Effector CD4-positive, alpha-beta T cell (primary cell): ENCODE results near the gene BRI3.
"Not testable (repeated sequence)": the region's sequence is repeated elsewhere in the genome, so short reads cannot be mapped to it uniquely, and the experiment has no call there.

Experiments
- DNase-seq: peaks from one replicate; pipeline ENCODE4 v3.0.0-alpha.2; 2020

Gene BRI3

DNA sequence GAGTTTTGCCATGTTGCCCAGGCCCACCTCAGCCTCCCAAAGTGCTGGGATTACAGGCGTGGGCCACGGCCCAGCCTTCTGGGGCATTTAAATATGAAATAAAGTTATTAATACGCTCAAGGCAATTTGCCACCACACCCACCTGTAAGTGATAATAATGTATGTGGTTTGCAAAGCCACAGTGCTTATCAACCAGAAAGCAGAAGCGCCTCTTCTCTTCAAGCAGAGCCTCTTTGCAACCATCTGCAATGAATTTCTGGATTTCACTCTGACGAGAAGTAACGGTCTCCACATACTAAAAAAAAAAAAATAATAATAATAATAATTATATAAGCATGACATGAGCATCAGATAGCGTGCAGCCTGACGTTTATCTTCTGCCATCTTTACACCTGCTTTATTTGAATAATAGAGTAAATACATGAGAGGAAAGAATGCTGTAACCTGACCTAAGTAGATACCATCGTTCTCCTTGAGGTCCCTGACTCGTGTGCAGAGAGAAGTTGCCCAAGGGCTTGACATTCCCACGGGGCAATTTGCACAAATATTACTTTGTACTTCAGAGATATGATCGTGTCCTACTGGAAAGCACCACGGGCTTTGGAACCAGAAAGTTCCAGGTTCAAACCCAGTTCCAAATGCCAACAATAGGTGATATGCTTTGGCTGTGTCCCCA, 34.0 kb downstream of the BRI3 start:
- no peak for DNase-seq

DNA sequence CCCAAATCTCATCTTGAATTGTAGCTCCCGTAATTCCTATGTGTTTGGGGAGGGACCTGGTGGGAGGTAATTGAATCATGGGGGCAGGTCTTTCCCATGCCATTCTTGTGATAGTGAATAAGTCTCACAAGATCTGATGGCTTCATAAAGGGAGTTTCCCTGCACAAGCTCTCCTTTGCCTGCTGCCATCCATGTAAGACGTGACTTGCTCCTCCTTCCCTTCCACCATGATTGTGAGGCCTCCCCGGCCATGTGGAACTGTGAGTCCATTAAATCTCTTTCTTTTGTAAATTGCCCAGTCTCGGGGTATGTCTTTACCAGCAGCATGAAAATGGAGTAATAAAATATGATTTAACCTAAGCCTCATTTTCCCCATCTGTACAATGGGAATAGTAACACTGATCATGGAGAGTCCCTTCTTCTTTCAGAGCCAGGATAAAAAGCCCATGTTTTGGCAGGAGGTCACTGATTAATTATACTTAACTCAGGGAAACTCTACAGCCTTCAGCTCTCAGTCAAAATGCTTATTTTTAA, 34.6 kb downstream of the BRI3 start:
- DNase-seq, result not testable (repeated sequence)

DNA sequence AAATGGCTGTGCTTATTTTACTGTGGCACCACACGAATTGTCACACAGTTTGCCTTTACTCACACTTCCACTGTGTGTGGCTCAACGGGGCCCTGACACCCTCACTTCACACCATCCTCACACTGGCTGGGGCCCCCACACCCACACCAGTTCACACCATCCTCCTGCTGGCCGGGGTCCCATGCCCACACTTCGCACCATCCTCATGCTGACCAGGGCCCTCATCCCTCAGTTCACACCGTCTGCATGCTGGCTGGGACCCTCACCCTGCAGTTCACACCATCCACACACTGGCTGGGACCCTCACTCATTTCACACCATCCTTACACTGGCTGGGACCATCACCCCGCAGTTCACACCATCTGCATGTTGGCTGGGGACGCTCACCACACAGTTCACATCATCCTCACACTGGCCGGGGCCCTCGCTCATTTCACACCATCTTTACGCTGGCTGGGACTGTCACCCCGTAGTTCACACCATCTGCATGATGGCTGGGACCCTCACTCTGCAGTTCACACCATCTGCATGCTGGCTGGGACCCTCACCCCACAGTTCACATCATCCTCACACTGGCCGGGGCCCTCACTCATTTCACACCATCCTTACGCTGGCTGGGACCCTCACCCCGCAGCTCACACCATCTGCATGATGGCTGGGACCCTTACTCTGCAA, 36.0 kb downstream of the BRI3 start:
- DNase-seq, result no peak

DNA sequence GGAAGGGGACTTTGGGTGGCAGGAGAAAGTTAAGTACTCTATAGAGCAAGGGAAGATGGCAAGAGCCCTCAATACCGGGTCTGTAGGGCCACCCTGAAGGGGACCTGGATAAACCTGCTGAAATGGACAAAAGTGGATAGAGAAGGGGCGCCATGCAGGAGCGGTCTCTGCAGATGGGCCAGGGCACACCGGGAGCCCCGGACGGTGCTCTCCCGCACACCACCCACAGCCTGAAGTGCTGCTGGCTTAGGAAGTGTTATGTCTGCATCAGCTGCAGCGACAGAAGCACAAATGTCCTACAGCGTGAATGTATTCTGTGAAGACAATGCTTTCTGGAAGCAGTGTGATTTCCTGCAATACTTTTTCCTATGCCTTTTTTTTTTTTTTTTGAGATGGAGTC, 37.7 kb downstream of the BRI3 start:
- DNase-seq, result no peak

DNA sequence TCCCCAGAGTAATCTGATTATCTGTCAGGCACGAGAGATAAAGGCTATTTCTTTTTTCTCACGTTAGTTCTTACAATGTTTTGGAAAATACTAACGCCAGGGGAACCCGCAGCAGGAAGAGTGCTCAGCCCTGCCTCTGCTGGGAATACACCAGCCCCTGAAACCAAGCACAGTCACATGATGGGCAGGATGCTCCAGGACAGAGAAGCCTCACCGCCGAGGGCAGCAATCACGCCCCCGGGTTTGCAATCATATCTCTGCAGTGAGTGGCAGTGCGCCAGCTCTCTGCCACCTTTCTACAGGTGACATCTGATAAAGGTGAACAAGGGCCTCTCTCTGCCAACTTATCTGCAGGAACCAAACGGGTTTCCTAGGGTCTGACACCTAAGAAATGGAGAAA, 39.8 kb downstream of the BRI3 start:
- no peak for DNase-seq

DNA sequence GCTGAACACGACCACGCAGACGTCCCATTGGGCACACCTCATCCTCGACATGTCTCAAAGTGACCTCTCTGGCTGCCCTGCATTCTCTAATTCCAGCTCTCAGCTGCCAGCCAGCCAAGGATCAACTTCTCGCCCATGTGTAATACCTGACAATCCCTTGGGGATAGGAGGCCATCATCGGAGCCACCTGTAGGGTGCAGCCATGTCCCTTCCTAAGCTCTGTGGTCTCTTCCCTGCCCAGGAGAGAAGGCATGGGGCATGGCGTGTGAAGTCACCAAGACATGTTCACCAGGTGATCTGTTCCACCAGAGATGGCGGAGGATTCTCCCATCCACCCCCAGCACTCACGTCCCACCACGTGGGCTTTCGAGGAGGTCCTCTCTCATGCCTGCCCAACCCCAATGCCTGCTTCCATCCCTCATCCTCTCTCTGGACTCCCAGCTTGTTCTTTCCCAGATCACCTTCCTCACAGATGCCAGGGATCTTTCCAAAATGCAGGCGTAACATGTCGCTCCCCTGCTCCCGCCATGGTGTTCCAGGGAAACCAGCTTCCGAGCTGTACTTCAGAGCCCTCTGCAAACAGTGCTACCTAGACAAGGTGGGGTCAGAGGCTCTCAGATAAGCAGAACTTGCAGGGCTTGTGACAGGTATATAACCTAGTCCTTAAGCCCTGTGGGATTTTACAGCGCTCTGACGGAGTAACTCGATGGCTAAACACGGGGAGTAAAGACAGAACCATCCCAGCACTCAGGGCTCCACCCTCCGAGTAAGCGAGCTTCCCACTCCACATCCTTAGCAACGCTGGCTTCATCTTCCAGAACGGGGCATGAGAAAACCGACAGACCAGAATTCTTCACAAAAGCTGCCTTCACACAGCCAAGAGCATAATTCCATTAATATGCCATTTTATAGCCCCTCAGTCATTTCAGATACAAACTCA, 41.1 kb downstream of the BRI3 start:
- DNase-seq, result no peak

DNA sequence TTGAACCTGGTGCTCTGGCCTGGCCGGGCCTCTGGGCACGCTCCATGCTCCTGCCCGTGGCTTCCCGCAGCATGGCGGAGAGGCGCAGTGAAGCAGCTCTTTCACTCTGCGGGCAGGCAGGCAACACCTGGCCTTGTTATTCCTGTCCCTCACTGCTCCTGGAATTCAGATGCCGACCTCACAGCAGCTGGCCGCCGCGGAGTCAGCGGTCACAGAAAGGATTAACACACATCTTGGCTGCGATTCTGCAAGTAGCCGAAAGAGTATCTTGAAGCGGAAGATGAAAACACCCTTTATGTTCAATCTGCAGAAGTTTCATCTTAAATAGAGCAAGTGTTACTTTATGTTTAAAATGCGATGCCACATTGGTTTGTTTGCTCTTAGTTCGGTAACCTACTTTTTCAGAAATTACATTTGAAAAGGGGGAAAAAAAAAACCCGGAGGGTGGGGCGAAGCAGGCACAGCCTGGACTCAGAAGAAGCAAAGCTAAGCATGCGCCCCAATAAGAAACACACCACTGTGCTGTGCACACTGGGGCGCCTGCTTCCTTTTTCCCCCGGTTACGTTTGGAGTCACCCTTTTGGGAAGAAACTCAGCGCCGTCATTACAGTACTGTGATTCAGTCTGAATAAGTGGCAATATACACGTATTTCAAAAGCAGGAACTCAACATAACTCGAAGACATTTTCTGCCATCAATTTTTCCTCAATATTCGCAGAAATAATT, 42.3 kb downstream of the BRI3 start:
- DNase-seq, result no peak

DNA sequence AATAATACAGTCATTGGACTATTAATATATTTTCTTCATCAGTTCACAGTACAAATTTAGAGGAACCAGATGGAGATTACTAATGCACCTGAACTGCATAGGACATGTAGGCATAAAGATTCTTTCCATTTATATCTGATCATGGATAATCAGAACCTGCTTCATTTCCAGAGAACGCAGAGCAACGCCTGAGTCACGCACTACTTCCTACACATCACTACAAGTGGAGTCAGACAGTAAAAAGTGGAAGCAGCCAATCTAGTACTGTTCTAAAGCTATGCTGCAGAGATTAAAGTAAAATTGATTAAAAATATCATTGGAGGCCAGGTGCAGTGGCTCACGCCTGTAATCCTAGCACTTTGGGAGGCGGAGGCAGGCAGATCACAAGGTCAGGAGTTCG, 43.3 kb downstream of the BRI3 start:
- DNase-seq, result no peak

DNA sequence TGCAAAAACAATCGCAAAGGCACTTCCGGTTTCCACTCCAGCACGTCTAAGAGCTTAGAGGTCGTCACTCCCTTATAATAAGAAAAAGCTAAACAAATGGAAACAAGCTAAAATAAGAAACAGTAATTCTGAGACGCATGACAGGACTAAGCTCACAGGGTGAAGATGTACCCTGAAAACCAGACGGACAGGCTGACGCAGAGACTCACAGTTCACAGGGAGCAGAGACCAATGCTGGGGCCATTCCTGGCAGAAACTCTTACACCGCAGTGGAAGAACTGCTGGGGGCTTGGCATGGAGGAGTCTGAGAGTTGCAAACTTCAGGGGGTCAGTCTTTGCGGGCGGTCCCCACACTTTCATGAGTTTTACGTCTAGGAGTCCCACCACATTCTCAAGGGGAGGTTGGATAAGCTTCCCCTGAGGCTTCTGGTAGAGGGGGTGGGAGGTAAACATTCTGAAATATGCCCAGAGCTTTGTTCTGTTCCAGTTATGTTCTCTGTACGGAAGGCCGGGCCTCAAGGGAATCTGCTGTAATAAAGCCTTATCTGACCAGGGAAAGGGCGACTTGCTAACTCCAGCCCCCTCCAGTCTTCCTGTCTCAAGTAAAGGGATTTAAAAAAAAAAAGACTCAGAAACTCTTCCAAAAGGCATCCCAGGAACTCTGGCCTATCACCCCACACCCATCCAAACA, 47.8 kb downstream of the BRI3 start:
- DNase-seq, result no peak

DNA sequence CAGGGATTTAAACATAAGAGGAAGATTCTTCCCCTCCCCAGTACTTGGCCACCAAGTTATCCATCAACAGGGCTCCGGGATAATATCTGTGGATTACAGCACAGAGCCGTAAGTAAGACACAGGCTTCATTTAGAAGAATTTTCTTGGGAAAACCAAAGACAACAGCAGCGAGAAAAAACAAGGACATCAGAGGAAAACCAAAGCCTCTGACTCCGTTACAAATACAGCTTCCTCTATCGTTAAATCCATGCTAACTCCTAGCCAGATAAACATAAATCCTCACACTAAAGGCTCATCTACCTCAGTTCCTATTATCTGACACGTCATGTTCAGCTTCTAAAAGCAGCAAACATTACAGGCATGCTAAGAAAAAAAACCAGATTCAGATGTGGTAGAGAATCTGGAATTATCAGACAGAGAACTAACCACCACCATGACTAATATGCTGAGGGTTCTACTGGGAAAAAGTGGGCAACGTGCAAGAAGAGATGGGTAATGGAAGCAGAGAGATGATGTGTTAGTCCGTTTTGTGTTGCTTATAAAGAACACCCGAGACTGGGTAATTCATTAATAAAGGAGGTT, 48.4 kb downstream of the BRI3 start:
- no peak for DNase-seq

DNA sequence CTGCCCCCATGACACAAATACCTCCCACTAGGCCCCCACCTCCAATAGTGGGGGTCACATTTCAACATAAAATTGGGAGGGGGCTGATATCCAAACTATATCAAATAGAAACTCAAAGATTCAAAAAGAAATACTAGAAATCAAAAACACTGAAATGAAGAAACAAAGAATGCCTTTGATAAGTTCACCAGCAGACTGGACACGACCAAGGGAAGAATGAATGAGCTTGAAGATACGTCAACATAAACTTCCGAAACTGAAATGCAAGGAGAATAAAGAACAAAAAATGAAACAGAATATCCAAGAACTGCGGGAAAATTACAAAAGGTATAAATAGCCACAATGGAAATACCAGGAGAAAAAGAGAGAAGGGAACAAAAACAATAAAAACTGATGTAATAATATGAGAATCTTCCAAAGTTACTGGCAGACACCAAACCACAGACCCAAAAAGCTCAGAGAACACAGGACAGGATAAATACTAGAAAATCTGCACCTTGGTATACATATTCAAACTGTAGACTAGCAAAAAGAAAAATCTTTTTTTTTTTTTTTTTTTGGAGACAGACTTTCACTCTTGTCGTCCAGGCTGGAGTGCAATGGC, 49.5 kb downstream of the BRI3 start:
- DNase-seq, result no peak

DNA sequence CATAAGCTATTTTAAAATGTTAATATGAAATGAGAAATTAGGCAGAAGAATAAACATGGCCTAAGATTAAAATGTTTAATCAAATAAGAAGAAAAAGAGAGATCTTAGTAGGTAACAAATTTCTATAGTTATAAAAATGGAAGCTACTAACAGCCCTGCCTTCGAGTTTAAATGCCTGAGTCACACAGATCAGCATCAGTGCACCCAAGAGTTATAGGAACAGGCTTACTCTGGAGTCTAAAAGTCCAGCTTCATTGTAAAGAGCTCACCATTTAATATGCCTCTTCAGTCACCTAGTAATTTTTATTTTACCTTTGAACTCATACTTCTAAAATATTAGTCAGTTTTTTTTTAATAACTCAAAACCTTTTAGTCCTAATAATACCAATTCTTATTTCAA, 52.6 kb downstream of the BRI3 start:
- no peak for DNase-seq

DNA sequence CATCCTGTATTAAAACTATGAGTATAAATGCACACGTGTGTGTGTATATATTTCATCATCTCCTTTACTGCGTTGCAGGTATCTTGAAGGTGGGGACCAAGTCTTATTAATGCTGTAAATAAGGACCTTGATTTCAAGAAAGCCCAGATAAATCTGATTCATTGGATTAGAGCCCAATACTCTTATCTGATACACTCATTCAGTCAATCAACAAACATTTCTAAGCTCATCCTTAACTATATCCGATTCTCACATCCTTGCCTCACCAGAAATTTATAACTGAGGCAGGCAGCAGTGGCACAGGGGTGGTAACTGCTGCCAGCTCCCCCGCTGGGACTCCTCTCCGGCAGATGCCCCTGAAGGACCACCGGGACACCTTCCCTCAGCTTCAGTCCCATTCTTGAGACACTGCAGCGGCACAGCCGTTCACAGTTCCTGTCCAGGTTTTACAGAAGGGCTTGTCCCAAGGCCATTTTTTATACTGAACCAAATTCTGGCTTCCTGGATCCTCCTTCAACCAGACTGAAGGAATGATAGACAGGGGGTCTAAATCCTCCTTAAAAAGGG, 54.0 kb downstream of the BRI3 start:
- DNase-seq, result no peak

DNA sequence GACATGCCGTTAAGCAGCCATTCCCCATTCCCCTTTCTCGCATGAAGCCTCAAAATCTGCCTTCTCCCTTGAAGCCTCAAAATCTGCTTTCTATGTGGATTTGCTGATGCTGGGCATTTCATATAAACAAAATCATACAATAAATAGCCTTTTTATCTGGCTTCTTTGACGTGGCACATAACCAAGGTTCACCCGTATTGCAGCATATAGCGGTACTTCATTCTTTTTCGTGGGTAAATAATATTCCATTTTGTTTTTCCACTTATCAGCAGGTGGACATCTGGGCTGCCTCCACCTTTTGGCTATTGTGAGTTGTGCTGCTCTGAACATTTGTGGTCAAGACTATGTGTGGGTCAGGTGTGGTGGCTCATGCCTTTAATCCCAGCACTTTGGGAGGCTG, 57.0 kb downstream of the BRI3 start:
- DNase-seq, result no peak

DNA sequence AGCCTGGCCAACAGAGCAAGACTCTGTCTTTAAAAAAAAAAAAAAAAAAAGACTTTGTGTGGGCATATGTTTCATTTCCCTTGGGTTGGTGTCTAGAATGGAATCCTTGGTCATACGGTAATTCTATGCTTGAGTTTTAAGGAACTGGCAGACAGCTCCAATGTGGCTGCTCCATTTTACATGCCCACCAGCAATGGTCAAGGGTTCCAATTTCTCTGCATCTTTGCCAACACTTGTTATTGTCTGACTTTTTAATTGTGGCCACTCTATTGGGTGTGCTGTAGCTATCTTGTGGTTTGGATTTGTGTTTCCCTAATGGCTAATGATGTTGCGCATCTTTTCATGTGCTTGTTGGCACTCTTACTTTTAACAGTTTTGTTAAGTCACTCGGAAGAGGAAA, 57.6 kb downstream of the BRI3 start:
- no peak for DNase-seq

DNA sequence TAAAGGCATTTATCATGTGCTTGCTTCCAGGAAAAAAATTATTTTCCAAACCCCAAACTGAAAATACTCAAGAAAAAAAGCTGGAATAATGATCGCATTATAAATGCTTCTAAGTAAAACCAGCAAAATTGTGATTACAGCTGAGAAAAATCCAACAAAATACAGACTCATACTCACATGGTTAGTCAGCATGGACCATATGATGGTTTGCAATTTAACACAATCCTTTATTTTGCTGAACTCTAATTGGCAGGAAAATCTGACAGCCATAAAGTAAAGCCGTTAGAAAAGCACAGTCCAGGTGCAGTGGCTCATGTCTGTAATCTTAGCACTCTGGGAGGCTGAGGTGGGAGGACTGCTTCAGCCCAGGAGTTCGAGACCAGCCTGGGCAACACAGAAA, 59.6 kb downstream of the BRI3 start:
- no peak for DNase-seq
